ENCODE data around the gene NFIA.
A peak's percentile ranks its signal among the peaks of the same experiment; 100 is the strongest.

The NFIA gene

GRCh38 chr1:61504852-61505390, 422.6 kb downstream of the NFIA start (continued):
- no peak for TF ChIP-seq HOXC10 (CRISPR knock-in tag; IDR thresholded peaks at IDR 0.05)
- no peak for TF ChIP-seq BCL11B (tag by site-specific recombination; IDR thresholded peaks at IDR 0.05; ENCODE audit: low read depth)
- no peak for TF ChIP-seq ZNF843 (tag by site-specific recombination; IDR thresholded peaks at IDR 0.05)
- no peak for TF ChIP-seq ZNF350 (tag by site-specific recombination; IDR thresholded peaks at IDR 0.05)
- TF ChIP-seq ZNF221 (tag by site-specific recombination; IDR thresholded peaks at IDR 0.05; ENCODE audit: borderline replicate concordance), result no peak
- TF ChIP-seq, protein P1, sequence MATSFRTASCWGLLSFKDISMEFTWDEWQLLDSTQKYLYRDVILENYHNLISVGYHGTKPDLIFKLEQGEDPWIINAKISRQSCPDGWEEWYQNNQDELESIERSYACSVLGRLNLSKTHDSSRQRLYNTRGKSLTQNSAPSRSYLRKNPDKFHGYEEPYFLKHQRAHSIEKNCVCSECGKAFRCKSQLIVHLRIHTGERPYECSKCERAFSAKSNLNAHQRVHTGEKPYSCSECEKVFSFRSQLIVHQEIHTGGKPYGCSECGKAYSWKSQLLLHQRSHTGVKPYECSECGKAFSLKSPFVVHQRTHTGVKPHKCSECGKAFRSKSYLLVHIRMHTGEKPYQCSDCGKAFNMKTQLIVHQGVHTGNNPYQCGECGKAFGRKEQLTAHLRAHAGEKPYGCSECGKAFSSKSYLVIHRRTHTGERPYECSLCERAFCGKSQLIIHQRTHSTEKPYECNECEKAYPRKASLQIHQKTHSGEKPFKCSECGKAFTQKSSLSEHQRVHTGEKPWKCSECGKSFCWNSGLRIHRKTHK (tag by site-specific recombination; IDR thresholded peaks at IDR 0.05), result no peak
- no peak for TF ChIP-seq ZNF132 (tag by site-specific recombination; IDR thresholded peaks at IDR 0.05; ENCODE audit: borderline replicate concordance)
- TF ChIP-seq ZNF501 (tag by site-specific recombination; IDR thresholded peaks at IDR 0.05), result no peak
- TF ChIP-seq ZNF394 (tag by site-specific recombination; IDR thresholded peaks at IDR 0.05; ENCODE audit: borderline replicate concordance), result 0 out of 2 replicates have a peak, but pooled peaks have one; percentile 23
- TF ChIP-seq SP7 (tag by site-specific recombination; IDR thresholded peaks at IDR 0.05), result peak; percentile 48; the same call in 1 of the 2 replicates
- TF ChIP-seq ZNF37A (tag by site-specific recombination; IDR thresholded peaks at IDR 0.05), result no peak
- TF ChIP-seq, protein P2, sequence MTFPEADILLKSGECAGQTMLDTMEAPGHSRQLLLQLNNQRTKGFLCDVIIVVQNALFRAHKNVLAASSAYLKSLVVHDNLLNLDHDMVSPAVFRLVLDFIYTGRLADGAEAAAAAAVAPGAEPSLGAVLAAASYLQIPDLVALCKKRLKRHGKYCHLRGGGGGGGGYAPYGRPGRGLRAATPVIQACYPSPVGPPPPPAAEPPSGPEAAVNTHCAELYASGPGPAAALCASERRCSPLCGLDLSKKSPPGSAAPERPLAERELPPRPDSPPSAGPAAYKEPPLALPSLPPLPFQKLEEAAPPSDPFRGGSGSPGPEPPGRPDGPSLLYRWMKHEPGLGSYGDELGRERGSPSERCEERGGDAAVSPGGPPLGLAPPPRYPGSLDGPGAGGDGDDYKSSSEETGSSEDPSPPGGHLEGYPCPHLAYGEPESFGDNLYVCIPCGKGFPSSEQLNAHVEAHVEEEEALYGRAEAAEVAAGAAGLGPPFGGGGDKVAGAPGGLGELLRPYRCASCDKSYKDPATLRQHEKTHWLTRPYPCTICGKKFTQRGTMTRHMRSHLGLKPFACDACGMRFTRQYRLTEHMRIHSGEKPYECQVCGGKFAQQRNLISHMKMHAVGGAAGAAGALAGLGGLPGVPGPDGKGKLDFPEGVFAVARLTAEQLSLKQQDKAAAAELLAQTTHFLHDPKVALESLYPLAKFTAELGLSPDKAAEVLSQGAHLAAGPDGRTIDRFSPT (tag by site-specific recombination; IDR thresholded peaks at IDR 0.05), result no peak
- TF ChIP-seq ZNF623 (tag by site-specific recombination; IDR thresholded peaks at IDR 0.05), result no peak
- TF ChIP-seq ZNF433 (tag by site-specific recombination; IDR thresholded peaks at IDR 0.05; ENCODE audit: low read depth), result no peak
- TF ChIP-seq ZNF664 (tag by site-specific recombination; IDR thresholded peaks at IDR 0.05), result peak; percentile 71; the same call in 1 of the 2 replicates
- no peak for TF ChIP-seq ZNF146 (tag by site-specific recombination; IDR thresholded peaks at IDR 0.05)
- no peak for TF ChIP-seq ZNF423 (tag by site-specific recombination; IDR thresholded peaks at IDR 0.05)
- TF ChIP-seq PRDM1 (tag by site-specific recombination; IDR thresholded peaks at IDR 0.05), result no peak
- no peak for TF ChIP-seq ZNF513 (tag by site-specific recombination; IDR thresholded peaks at IDR 0.05)
- TF ChIP-seq, protein P3, sequence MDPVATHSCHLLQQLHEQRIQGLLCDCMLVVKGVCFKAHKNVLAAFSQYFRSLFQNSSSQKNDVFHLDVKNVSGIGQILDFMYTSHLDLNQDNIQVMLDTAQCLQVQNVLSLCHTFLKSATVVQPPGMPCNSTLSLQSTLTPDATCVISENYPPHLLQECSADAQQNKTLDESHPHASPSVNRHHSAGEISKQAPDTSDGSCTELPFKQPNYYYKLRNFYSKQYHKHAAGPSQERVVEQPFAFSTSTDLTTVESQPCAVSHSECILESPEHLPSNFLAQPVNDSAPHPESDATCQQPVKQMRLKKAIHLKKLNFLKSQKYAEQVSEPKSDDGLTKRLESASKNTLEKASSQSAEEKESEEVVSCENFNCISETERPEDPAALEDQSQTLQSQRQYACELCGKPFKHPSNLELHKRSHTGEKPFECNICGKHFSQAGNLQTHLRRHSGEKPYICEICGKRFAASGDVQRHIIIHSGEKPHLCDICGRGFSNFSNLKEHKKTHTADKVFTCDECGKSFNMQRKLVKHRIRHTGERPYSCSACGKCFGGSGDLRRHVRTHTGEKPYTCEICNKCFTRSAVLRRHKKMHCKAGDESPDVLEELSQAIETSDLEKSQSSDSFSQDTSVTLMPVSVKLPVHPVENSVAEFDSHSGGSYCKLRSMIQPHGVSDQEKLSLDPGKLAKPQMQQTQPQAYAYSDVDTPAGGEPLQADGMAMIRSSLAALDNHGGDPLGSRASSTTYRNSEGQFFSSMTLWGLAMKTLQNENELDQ (tag by site-specific recombination; IDR thresholded peaks at IDR 0.05; ENCODE audit: low read depth), result no peak
- no peak for TF ChIP-seq SCRT1 (tag by site-specific recombination; IDR thresholded peaks at IDR 0.05; ENCODE audit: borderline replicate concordance)
- TF ChIP-seq MZF1 (tag by site-specific recombination; IDR thresholded peaks at IDR 0.05; ENCODE audit: borderline replicate concordance), result peak; percentile 50; the same call in 1 of the 2 replicates
- no peak for TF ChIP-seq ZNF626 (tag by site-specific recombination; IDR thresholded peaks at IDR 0.05)
- TF ChIP-seq ZNF366 (tag by site-specific recombination; conservative IDR thresholded peaks at IDR 0.05), result no peak; the same call in none of the 2 replicates
- peak; percentile 12; the same call in 1 of the 2 replicates for TF ChIP-seq ZNF768 (tag by site-specific recombination; IDR thresholded peaks at IDR 0.05)
- no peak for TF ChIP-seq YY2 (tag by site-specific recombination; IDR thresholded peaks at IDR 0.05)
- TF ChIP-seq ZNF24 (tag by site-specific recombination; IDR thresholded peaks at IDR 0.05), result no peak
- TF ChIP-seq ZBTB11 (tag by site-specific recombination; conservative IDR thresholded peaks at IDR 0.05; ENCODE audit: low read depth), result no peak
- TF ChIP-seq ZNF777 (tag by site-specific recombination; IDR thresholded peaks at IDR 0.05; ENCODE audit: borderline replicate concordance), result no peak
- TF ChIP-seq IKZF3 (tag by site-specific recombination; IDR thresholded peaks at IDR 0.05), result no peak
- no peak for TF ChIP-seq KLF16 (tag by site-specific recombination; IDR thresholded peaks at IDR 0.05)

Data from HEK293 (cell line).